GM21619 (cell line): Measurements from ENCODE around the gene MBTPS1.

ENCODE experiments used
- ATAC-seq: cut with Tn5 transposase; IDR thresholded peaks from one replicate; pipeline ENCODE4 v1.9.1; 2021; ENCODE audit not compliant: unreplicated experiment

MBTPS1 gene

DNA sequence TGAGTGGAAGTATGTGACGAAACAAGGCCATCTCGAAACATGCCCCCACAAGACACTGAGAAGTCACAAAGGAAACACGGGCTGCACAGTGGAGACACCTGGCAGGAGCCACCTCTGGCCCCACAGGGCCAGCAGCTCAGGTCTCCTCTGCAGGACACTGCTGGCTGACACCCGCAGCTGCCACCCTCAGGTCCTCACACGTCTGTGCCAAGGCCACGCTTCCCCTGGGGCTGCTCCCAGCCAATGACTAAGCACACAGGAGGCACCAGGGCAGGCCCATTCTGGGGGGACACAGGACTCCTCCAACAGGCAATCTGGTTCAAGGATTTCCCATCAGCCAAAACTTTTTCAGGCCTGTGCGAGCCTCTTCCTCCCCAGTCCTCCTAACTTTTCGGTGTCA, 36.4 kb downstream of the MBTPS1 start:
- ATAC-seq = no peak

DNA sequence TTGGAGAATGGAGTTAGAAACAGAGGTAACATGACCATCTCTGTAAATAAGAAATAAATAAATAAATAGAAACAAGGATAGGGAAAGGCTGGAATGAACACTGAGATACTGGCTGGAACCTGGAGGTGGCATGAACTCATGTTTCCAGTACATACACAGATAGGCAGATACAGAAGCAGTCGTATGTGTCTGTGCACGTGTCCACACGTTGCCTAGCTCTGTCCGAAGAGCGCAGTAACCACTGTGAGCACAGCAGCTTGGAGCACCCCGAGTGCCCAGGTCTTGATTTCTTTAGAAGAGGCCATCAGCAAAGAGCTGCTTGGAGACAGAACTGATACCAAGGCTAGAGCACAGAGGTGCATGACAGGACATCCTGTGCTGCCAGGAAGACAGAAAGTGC, 37.1 kb downstream of the MBTPS1 start:
- no peak for ATAC-seq

DNA sequence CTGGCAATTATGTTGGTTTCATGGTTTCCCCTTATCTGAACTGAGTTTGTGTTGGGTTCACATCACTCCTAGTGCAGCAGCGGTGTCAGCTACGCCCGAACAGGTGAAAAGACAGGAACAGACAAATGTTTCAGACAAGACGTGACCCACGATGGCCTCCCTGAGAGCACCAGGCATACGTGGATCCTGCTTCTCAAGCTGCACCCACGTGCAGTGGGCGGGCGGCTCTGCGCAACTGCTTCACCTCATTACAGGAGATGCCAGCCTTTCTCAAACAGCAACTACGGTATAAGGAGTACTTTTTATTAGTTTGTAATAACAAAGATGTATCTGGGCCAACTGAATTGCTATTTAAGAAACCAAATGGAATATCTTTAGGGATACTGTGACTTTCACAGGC, 41.4 kb downstream of the MBTPS1 start:
- ATAC-seq = no peak

DNA sequence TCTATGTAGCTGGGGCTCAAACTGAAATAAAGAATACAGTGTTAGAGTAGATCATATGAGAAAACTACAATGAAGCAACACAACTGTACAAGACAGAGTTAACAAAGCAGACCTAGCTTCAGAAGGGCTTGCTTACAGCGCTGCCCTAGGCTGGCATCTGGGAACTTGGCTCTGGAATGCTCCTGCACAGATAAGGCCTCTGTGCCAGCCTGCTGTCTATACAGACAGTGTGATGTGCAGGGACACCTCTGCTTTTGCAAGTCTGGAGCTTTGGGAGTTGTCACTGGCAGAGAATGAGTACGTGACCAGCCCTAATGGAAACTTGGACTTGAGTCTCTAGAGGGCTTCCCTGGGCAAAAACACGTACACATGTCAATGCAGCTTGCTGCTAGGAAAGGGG, 42.0 kb downstream of the MBTPS1 start:
- no peak for ATAC-seq

DNA sequence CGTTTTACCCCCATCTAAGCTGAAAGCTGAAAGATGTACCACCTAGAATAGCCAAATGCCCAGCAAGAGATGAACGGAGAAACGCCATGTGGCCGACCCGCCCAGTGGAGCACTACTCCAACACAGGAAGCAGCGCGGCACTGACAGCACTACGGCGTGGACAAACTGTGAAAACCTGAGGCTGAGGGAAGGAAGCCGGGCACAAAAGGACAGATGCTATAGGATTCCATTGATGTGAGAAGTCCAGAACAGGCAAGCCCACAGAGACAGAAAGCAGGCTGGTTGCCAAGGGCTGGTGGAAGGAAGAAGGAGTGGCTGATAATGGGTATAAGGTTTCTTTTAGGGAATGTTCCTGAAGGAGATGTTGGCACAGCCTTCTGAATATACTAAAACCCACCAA, 44.7 kb downstream of the MBTPS1 start:
- ATAC-seq = no peak

DNA sequence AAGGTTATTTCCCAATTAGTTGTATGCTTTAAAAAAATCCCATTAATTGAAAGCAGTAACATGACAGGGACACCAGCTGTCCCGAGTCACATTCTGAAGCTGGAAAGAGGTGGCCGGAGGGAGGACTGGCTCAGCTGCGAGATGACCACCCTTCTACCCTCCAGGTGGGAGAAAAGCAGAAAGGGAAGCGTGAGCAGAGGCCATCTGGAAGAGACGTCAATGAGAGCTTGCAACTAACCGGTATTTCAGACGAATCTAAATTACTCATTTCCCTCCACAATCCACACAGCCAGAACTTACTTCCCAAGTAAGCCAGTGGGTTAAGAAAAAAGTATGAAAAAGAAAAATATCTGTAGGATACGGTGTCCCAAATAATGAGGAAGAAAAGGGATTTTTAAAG, 45.6 kb downstream of the MBTPS1 start:
- ATAC-seq = no peak

DNA sequence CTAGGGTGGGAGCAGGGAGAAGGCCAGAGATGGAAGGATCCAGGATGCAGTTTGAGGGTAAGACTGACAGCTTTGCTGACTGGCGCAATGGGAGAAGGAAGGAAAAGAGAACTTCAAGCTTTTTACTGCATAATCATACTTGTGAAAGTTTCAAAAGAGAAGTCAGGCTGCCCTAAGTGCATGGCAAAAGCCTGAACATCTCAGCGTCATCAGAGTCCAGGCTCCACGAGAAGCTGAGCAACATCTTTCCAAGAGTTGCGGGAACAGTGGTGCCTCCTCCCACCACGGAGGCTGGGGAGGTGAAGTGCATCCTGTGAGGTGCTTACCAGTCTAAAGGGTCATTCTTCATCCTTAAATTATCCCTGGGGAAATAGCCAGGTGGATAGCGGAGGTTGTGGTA, 47.2 kb downstream of the MBTPS1 start:
- no peak for ATAC-seq

DNA sequence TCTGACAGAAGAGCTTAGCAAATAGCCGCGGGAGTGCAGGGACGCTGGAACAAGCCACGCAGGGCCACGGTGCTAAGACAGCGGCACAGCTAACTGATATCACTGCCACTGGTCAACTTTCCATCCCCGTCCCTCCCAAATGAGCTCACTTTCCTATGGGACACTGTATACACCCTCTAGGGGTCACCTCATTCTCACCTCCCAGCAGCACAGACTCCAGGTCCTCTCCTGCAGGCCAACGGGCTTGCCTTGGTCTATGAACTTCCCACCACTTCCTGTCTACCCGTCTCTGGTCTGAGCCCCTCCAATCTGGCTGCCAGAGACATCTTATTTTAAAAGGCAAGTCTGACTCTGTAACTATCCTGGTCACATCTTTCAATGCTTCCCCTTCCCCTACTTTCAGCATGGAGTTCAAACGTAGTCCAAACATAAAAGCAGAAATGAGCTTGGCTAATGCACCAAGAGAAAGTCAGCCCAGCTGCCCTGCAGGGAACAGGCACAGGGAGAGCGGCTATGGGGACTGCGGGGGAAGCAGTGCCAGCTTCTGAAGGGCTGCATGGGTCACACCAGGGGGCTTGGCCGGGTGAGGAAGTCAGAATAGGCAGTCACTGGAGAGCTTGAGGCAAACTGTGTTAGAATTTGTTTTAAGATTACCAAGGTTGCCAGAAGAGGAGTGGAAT, 47.8 kb downstream of the MBTPS1 start:
- ATAC-seq = no peak

DNA sequence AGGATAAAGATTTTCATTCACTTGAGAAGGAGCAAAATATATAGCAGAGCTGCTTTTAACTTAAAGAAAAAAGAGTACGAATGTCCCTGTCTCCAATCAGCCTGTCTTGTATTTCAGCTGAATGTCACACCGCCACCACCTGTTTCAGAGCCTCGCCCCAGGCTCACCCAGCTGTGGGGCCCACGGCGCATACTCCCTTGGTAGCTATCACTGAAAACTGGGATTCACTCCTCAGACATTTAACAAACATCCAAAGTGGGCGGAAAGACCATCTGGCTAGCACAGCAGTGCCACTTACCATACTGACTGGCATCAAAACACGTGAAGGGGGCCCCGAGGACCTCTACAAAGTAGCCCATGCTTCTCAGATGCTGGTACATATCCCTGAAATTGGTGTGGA, 48.7 kb downstream of the MBTPS1 start:
- no peak for ATAC-seq

DNA sequence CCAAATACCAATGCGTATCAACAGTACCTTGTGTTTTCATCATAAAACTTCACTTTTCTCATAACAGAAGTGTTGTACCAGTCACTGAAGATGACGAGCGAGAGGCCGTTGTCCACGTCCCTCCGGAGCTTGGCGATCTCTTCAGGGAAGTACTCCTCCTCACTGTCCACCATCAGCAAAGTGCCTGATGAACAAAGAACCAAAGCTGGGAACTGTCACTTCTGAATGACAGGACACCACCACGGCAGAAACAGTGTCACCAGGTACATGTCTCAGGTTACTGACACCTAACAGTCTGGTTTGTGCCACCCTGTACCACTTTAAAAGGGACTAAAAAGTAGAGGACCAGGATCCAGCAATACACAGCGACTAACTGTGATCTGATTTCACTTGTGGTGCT, 49.1 kb downstream of the MBTPS1 start:
- no peak for ATAC-seq

DNA sequence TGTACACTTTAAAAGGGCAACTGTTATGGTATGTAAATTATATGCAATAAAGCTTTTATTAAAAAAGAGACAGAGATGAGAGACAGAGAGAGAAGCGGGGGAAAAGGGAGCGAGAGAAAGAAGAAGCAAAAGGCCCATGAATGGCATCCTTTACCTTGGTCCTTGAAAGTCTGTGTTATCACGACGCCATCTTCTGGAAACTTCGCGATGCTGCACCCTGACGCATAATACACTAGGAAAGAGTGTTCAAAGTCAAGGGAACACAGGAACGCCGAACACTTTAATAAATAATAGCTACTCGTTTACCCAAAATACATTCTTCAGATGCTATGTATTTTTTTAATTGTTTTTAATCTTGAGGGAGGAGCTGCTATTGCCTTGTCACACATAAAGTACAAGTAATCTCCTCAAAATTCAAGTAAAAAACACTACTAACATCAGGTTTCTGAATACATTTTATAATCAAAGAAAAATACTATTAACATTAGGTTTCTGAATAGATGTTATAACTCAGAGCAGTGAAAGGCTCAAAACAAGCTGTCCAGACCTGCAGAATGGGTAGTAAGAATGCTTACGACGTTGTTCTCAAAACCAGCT, 51.1 kb downstream of the MBTPS1 start:
- no peak for ATAC-seq

DNA sequence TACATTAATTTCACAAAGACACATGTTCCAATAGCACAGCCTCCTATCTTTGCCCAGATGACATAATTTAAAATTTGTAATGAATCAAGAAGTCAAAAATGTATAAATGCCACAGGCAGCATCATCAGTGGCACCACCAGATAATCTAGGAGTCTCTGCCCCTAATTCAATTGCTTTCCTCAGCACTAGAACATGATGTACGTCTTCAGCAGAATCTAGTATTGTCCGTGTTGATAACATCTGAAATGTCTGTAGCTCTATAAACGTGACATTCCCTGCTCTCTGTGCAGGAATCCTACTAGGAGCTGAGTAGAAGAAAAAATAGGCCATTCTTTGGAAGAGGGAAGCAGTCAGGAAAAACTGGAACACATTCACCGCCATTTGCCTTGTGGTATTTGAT, 52.8 kb downstream of the MBTPS1 start:
- ATAC-seq = no peak

DNA sequence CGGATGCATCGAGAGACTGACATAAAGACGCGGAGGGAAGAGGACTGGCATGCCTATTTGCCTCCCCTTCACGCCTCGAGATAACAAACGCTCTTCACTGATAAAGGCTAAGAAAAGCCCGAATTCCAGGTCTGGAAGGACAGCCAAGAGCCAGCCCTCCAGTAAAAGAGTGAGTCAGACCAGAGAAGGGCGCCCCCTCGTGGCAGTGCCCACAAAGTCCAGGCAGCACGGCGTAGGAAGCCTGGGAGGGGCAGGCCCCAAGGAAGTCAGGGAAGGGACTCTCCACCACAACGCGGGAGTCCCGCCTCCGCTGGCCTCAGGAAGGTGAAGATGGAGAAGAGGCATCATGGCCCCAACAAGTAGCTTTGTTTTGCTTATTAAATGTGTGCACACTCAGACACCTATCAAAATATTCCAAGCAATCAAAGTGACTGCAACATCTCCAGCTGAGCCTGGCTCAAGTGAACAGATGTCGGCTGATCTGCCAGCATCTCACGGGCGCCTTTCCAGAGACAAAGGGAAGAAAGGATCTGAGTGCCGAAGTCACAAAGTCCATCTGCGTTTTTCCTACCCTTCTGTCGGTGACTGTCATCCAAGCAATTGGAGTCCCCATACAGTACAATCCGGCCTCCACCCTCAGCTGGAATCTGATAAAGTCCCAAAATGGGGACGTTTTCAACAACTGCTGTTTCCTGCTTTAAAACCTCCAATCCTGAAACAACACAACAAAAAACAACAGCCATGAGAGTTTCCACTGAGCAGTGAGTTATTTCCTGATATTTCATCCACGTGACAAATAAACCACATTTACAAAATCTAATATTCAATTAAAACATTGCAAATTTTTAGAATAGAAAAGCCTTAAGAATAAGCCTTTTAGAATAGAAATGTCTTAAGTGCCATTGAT, 53.8 kb downstream of the MBTPS1 start:
- no peak for ATAC-seq

DNA sequence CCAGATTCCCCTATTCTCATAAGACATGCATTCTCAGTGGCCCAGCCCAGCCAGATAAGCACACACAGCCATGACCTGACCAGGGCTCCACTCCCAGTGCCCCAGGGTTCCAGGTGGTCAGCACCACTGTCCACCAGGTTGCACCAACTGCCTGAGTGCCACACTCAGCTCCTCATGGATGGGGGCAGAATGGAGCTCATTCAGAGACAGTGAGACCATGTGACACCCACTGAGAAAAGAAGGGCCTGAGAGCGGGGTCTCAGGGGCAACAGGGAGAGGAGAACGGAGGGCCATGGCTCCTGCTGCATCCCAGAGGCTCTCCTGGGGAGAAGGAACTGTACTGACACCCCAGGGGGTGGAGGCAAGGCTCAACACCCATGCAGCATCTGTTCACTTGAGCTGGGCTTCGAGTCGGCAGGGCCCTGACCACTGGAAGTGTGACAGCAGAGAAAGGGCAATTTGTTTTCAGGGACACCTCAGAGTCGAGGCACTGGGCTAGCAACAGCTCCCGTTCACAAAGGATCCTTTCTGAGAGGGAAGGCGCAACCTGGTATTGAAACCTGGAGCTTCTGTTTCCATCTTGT, 55.4 kb downstream of the MBTPS1 start:
- no peak for ATAC-seq

DNA sequence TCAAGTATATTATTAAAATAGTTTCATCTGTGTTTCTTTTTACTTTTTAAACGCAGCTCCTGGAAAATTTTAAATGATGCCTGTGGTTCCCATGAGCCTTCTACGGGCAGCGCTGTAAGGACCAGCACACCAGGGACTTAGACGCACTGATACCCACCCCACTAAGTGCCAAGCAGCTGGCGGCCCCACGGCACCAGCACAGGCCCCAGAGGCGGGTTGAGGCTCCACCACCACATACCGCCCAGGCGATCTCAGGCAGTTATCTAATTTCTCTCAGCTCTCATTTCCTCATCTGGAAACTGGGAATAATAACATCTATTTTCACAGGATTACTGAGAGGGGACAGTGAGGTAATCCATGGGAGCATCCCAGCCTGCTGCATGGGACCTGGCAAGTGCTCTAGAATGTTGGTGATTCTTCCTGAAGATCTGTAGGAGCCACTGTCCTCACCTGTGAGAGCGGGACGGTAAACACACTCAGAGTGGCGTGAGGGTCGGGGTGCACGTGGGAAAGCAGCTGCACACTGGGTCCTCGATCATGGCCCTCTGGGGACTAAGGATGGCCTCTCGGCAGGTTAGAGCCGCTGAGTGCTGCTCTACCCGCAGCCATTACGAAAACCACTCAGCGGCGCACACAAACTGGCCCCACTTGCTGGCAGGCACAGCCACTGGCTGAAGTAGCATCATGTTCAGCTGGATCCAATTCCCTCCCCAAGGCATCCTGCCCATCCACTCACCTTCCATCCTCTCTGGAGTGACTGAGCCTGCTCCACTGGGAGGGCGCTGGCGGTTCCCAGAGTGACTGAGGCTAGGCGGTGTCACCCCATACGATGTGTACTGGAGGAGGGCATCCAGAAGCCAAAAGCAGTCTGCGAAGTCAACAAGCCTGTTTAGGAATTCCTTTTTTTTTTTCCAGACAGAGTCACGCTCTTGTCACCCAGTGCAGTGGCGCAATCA, 56.5 kb downstream of the MBTPS1 start:
- ATAC-seq = no peak

DNA sequence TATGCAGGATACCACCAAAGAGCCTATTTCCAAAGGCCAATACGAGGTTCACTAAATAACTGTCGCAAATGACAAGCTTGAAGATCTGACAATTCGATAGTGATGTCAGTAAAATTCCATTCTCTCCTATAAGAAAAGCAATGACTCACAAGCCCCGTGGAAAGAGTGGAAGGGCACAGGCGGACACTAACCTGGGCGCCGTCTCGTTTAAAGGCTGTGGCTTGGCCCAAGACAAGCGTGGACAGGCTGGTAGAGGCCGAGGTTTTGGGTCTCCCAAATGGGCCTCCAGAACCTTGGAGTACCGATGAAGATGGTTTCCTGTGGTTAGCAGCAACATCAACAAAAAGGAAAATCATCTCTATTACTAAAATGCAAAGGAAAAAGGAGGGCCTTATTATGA, 57.6 kb downstream of the MBTPS1 start:
- no peak for ATAC-seq

DNA sequence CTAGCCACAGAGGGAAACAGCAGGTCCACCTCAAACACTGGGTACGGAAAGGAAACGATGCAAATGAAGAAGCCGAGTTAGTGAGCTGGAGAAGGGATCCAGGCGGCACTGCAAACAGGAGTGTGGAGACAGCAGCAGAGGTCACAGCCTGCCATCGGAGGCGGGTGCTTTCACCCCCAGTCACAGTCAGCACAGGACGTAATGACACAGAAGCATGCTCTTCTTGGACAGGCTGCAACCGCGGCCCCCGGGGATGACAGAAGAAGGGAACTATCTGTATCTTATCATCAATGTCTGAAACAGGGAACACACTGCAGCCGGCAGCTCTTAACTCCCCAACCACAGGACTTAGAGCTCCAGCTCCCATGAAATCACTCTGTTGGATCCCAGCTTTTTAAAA, 58.1 kb downstream of the MBTPS1 start:
- ATAC-seq = no peak

DNA sequence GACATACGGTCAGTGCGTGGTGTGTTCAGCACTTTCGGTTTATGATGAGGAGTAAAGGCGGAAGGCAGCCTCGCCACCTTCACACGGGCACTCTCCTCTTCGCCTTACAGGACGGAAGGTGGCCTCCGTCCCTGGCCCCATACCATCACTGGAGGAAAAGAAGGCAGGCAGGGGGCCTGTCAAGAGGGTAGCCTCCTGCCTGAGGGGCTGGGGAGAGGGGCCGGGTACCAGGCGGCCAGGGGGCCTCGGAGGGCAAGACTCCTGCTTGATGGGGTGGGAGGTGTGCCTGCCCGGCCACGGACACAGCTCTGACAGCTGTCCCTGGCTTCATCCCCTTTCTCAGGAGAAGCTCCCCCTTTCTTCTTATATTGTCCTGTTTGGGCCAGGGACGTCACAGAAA, 58.5 kb downstream of the MBTPS1 start:
- ATAC-seq = no peak

DNA sequence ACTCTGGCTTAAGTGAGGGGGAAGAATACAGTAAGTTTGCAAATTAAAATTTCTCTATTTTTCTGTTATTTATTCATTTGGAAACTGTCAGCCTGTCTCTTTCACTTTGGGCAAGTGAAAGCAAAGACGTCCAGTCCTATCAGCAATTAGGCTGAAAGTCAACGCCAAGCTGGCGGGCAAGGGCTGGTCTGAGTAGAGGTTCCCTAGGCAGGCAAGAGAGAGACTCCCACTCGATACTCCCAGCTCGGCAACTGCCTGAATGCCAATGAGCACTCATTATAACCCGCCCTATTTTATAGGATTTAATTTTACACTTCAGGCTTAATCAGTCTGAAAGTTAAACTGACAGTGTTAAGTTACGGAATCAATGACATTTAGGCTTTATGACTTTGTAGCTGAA, 59.8 kb downstream of the MBTPS1 start:
- ATAC-seq = no peak

DNA sequence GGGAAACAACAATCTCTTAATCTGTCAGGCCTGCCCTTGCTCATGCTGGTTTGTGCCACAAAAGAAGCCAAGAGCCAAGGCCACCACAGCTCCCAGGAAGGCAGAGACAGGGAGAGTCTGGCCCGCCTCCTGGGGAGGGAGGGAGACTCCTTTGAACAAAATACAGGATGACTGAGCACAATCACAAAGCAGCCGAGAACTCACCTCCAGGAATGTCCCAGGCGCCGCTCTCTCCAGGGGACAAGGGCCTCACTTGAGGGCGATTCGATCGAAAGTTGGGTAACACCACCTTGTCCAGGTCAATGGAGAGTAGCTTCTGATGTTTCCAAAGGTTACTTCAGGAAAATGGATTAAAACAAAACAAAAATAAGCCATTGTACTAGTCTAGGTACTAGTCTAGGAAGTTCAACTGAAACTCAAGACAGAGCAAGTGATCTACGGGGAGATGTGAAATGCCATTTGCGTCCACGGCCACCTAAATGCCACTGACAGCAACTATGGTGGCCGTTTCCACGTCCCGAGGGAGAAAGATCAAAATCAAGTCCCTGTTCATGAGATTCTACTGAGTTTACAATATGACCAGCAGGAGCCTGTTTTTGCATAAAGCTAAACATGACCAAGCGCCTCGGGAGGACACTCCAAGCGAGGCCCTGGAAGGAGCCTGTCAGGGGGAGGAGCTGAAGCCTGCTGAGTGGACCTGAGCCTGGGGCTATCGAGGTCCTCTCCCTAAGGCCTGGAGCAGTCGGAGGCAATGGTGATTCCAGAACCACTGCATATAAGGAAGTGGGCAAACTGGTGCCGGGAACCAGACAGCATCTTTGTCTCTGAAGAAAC, 60.7 kb downstream of the MBTPS1 start:
- ATAC-seq = no peak
